Activated CD4-positive, alpha-beta memory T cell treated with anti-CD3 and anti-CD28 coated beads for 36 hours (primary cell): Measurements from ENCODE around the gene MAST3. TPM values are rescaled to one million over a fixed set of nuclear protein-coding genes. Genes with fewer than 3 reads are reported as not detected.

ENCODE experiments used
- CTCF ChIA-PET: fragments of 350-600 bp; sonication (Branson Sonifier 250); formaldehyde crosslinking; loops from one replicate; lab custom pipeline; 2021; ENCODE audit warnings: antibody characterized with exemption, inconsistent platforms; lab: Charles Lee
- POLR2A ChIA-PET: fragments of 350-600 bp; sonication (Branson Sonifier 250); formaldehyde crosslinking; loops from one replicate; lab custom pipeline; 2021; ENCODE audit warnings: antibody characterized with exemption; lab: Charles Lee
- DNase-seq: peaks from one replicate; pipeline ENCODE4 v3.0.0-alpha.2; 2020
- H3K27ac Mint-ChIP-seq: one replicate; pipeline ENCODE4 v1.8.0; 2021; ENCODE audit warnings: mixed read lengths
- H3K27me3 Mint-ChIP-seq: one replicate; pipeline ENCODE4 v1.8.0; 2021; ENCODE audit warnings: mixed read lengths
- H3K36me3 Mint-ChIP-seq: one replicate; pipeline ENCODE4 v1.8.0; 2021; ENCODE audit warnings: mixed read lengths
- H3K4me1 Mint-ChIP-seq: one replicate; pipeline ENCODE4 v1.8.0; 2021; ENCODE audit warnings: low read depth, mixed read lengths
- H3K4me3 Mint-ChIP-seq: one replicate; pipeline ENCODE4 v1.8.0; 2021; ENCODE audit warnings: mild to moderate bottlenecking, mixed read lengths
- H3K9me3 Mint-ChIP-seq: one replicate; pipeline ENCODE4 v1.8.0; 2021; ENCODE audit warnings: mixed read lengths
- intact Hi-C: fragments of 100-400 bp; cut with micrococcal nuclease; formaldehyde crosslinking; loops from one replicate; pipeline ENCODE4 v1.15.1; 2023
- total RNA-seq, 2 experiments: library from RNA; stranded (reverse); gene quantifications; one replicate each; pipeline ENCODE4 v1.2.3, GENCODE V29; 2021

MAST3 gene
- total RNA-seq, 2 experiments from 2014 or later, result 22.5 to 23.8 TPM

DNA sequence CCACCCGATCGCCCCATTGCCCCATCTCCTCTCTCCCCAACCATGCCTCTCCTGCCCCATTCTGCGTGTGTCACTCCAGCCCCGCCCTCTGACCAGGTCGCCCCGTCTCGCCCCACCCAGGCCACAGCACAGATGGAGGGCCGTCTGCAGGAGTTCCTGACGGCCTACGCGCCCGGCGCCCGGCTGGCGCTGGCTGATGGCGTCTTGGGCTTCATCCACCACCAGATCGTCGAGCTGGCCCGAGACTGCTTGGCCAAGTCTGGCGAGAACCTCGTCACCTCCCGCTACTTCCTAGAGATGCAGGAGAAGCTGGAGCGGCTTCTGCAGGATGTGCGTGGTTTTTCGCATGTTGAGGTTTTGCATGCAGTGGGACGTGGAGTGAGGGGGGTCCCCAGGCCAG, 26.2 kb downstream of the MAST3 start:
- ChIA-PET POLR2A (no interaction called here), CTCF (interaction anchor here (1.3 kb wide), 1 partner anchor 27 kb away, joined by 3 read pairs; no protein-coding TSS in a partner anchor)
- H3K36me3 Mint-ChIP-seq, result peaks cover 25% of the 10 kb centered on the region
- H3K27me3 Mint-ChIP-seq, result no peaks in the 10 kb centered on the region
- H3K4me1 Mint-ChIP-seq, result peaks cover 26% of the 10 kb centered on the region
- H3K9me3 Mint-ChIP-seq, result no peaks in the 10 kb centered on the region
- intact Hi-C loops, result no loop called here
- DNase-seq, result no peak
- H3K4me3 Mint-ChIP-seq, result no peak overlapping the region
- no peak overlapping the region for H3K27ac Mint-ChIP-seq

DNA sequence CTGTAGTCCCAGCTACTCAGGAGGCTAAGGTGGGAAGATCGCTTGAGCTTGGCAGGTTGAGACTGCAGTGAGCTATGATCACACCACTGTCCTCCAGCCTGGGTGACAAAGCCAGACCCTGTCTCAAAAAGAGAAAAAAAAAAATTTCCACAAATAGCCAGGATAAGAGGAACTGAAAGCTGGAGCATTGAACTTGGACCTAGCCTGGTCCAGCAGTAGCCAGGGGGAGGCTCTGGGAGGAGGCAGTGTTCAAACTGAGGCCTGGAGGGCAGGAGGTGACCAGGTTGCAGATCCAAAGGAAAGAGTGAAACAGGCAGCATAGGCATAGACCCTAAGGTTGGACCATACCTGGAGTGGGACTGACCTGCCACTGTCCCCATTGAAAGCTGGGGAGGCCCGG, 28.5 kb downstream of the MAST3 start:
- H3K36me3 Mint-ChIP-seq, result peaks cover 25% of the 10 kb centered on the region

DNA sequence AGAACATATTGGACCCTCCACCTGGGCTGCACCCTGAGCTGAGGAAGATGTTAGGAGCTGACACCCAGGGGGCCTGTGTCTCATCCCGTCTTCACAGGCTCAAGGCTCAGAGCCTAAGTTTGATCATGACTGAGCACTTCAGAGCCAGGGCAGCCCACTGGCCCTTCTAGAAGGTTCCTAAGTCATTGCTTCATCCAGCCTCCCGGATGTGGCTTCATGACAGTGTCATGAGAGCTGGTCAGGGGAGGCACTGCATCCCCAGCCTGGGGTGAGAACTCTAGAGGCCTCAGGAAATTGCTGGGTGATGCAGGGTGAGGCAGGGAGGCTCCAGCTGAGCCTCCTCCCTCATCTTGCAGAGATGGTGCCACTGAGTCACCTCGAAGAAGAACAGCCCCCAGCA, 30.5 kb downstream of the MAST3 start:
- intact Hi-C loops, result no loop called here
- peak; percentile 42 for DNase-seq
- ChIA-PET CTCF (interaction anchor here (0.7 kb wide), 1 partner anchor 9 kb away, joined by 4 read pairs; no protein-coding TSS in a partner anchor), POLR2A (interaction anchor here (1.2 kb wide), 1 partner anchor 24 kb away, joined by 4 read pairs; the partner anchor contains the start of gene PIK3R2)
- Mint-ChIP-seq H3K27me3 (no peaks in the 10 kb centered on the region), H3K4me1 (peaks cover 4% of the 10 kb centered on the region), H3K36me3 (peaks cover 27% of the 10 kb centered on the region), H3K4me3 (no peak overlapping the region), H3K9me3 (no peaks in the 10 kb centered on the region), H3K27ac (peak overlapping the region; percentile 49)

More for the DNA sequence above, 28.5 kb downstream of the MAST3 start:
- intact Hi-C loops, result no loop called here
- Mint-ChIP-seq H3K4me1 (peaks cover 4% of the 10 kb centered on the region), H3K4me3 (no peak overlapping the region), H3K27me3 (no peaks in the 10 kb centered on the region), H3K9me3 (no peaks in the 10 kb centered on the region), H3K27ac (no peak overlapping the region)
- POLR2A ChIA-PET, result interaction anchor here (0.7 kb wide), 1 partner anchor 18 kb away, joined by 4 read pairs; no protein-coding TSS in a partner anchor
- DNase-seq, result no peak
- CTCF ChIA-PET, result interaction anchor here (0.7 to 0.8 kb wide), 2 partner anchors 13 to 81 kb away, joined by 3 to 4 read pairs; no protein-coding TSS in a partner anchor

DNA sequence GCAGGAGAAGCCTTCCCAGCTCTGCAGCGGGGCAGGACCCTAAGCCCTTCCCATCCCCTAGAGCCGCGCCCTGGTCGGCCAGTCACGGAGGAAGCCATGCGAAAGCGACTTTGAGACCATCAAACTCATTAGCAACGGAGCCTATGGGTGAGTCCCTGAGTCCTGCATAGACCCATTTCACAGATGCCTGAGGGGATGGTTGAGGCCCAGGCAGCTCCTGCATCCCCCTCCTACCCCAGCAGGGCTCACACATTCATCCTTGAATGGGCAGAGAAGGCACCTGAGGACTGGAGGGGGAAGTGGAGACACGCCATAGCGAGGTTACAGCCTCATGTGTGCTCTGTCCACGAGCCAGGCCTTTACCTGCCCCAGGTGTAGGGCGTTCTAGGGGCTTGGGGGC, 31.2 kb downstream of the MAST3 start:
- Mint-ChIP-seq H3K36me3 (peaks cover 22% of the 10 kb centered on the region), H3K9me3 (no peaks in the 10 kb centered on the region), H3K4me3 (no peak overlapping the region), H3K27ac (no peak overlapping the region), H3K27me3 (no peaks in the 10 kb centered on the region), H3K4me1 (peaks cover 4% of the 10 kb centered on the region)
- ChIA-PET POLR2A (interaction anchor here (1.2 kb wide), 1 partner anchor 23 kb away, joined by 4 read pairs; the partner anchor contains the start of gene PIK3R2), CTCF (no interaction called here)
- no peak for DNase-seq
- intact Hi-C loops, result no loop called here

DNA sequence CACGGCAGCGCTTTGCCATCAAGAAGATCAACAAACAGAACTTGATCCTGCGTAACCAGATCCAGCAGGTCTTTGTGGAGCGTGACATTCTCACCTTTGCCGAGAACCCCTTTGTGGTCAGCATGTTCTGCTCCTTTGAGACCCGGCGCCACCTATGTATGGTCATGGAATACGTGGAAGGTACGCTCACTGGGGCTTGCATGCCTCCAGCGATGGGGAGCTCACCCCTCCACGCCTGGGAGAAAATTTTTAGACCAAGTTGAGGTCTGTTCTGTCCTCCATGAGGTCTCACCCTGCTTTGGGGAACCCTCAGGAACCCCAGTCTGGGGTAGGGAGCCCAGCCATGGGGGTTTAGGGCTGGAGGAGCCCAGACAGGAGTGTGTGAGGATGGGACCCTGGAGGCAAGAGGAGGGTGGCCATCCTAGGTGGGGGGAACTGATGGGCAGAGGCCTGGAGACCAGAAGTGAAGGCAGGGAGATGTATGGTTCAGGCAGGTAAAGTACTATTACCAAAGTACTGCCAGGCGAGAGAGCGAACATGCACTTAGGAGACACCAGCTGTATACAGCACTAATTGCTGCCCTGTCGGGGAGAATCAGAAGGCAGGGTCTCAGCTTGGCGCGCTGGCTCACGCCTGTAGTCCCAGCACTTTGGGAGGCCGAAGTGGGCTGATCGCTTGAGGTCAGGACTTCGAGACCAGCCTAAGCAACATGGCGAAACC, 33.1 kb downstream of the MAST3 start:
- H3K27ac Mint-ChIP-seq, result no peak overlapping the region
- POLR2A ChIA-PET, result no interaction called here
- intact Hi-C loops, result no loop called here
- no peaks in the 10 kb centered on the region for H3K27me3 Mint-ChIP-seq
- peaks cover 4% of the 10 kb centered on the region for H3K4me1 Mint-ChIP-seq
- no peak overlapping the region for H3K4me3 Mint-ChIP-seq
- H3K36me3 Mint-ChIP-seq, result peaks cover 19% of the 10 kb centered on the region
- no peak for DNase-seq
- CTCF ChIA-PET, result no interaction called here
- H3K9me3 Mint-ChIP-seq, result no peaks in the 10 kb centered on the region

DNA sequence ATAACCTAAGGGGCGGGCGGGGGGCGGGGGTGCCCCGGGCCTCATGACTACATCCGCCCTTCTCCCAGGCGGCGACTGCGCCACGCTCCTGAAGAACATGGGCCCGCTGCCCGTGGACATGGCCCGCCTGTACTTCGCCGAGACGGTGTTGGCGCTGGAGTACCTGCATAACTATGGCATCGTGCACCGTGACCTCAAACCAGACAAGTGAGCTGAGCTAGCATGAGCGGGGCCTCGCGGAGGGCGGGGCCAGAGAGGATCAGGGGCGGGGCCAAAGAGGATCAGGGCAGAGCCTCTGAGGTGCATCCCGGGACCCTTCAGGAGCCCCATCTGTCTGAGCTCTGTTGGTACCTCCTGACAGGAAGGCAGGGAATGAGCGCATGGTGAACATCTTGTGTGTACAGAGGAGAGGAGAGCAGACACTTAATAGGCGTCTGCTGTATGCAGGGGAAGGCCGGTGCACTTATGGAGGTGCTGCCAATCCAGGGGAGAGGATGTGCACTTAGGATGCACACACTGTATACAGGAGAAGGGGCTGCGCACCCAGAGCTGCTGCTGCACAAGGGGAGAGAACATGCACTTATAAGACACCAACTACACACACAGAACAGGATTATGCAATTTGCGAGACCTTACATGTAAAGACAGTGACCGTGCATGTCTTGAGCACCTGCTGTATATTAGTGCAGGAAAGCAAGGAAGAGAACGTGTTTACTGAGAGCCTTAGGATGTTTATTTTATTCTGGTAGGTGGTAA, 34.4 kb downstream of the MAST3 start:
- no peaks in the 10 kb centered on the region for H3K9me3 Mint-ChIP-seq
- CTCF ChIA-PET, result no interaction called here
- intact Hi-C loops, result no loop called here

DNA sequence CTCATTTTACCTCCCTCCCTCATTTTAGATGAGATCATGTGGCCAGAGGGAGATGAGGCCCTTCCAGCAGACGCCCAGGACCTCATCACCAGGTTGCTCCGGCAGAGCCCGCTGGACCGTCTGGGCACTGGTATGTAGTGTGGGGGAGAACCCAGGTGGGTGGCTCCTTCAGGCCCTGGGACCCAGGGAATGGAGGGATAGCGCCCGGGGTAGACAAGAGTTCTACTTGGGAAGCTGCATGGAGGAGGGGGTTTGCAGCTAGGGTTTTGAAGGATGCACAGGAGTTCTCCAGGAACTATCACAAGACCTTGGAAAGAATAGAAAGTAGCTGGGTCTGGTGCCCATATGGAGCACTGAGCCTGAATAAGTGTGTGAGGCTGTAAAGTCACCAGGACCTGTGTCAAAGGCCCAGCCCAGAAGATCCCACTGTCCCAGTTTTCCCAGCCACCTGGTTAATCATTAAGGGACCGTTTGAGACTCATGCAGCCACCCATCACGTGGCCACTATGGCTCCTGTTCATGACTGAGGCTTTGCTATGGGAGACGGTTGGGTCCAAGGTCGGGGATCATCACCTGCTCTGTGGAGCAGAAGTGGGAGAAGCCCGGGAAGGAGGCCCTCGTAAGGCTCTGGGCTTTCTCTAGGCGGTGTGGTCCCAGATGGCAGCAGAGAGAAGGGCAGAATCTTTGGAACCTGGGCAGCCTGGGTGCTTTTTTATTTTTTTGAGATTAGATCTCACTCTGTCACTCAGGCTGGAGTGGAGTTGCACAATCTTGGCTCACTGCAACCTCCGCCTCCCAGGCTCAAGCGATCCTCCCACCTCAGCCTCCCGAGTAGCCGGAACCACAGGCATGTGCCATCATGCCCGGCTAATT, 38.4 kb downstream of the MAST3 start:
- intact Hi-C loops, result no loop called here
- peaks cover 22% of the 10 kb centered on the region for H3K36me3 Mint-ChIP-seq
- ChIA-PET CTCF (interaction anchor here (1.0 kb wide), 1 partner anchor 16 kb away, joined by 3 read pairs; no protein-coding TSS in a partner anchor), POLR2A (no interaction called here)
- no peaks in the 10 kb centered on the region for H3K4me1 Mint-ChIP-seq
- DNase-seq, result no peak
- no peak overlapping the region for H3K27ac Mint-ChIP-seq
- H3K27me3 Mint-ChIP-seq, result no peaks in the 10 kb centered on the region
- H3K9me3 Mint-ChIP-seq, result no peaks in the 10 kb centered on the region
- H3K4me3 Mint-ChIP-seq, result no peak overlapping the region

More for the DNA sequence above, 34.4 kb downstream of the MAST3 start:
- no peaks in the 10 kb centered on the region for H3K27me3 Mint-ChIP-seq
- peaks cover 4% of the 10 kb centered on the region for H3K4me1 Mint-ChIP-seq
- no peak overlapping the region for H3K4me3 Mint-ChIP-seq
- DNase-seq, result peak; percentile 16
- POLR2A ChIA-PET, result no interaction called here
- H3K27ac Mint-ChIP-seq, result no peak overlapping the region
- peaks cover 17% of the 10 kb centered on the region for H3K36me3 Mint-ChIP-seq

DNA sequence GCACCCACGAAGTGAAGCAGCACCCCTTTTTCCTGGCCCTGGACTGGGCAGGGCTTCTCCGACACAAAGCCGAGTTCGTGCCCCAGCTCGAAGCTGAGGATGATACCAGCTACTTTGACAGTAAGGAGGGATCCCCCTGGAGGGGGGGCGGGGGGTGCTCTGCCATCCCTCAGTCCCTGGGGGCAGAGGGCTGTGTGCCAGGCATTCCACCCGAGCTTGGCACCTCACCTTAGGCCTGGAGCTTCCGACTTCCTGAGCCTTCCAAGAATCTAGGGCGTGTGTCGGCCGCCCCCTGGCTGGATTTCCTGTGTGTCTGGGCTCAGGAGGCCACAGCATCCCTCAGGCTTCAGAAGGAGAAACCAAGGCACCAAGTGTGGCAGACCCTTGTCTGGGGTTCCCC, 39.7 kb downstream of the MAST3 start:
- ChIA-PET CTCF (interaction anchor here (1.2 to 1.3 kb wide), 2 partner anchors 24 to 31 kb away, joined by 3 to 4 read pairs; no protein-coding TSS in a partner anchor), POLR2A (no interaction called here)
- no peak overlapping the region for H3K4me3 Mint-ChIP-seq
- H3K9me3 Mint-ChIP-seq, result no peaks in the 10 kb centered on the region
- H3K27me3 Mint-ChIP-seq, result no peaks in the 10 kb centered on the region
- no peaks in the 10 kb centered on the region for H3K4me1 Mint-ChIP-seq
- H3K27ac Mint-ChIP-seq, result no peak overlapping the region
- peaks cover 21% of the 10 kb centered on the region for H3K36me3 Mint-ChIP-seq
- intact Hi-C loops, result no loop called here
- no peak for DNase-seq

DNA sequence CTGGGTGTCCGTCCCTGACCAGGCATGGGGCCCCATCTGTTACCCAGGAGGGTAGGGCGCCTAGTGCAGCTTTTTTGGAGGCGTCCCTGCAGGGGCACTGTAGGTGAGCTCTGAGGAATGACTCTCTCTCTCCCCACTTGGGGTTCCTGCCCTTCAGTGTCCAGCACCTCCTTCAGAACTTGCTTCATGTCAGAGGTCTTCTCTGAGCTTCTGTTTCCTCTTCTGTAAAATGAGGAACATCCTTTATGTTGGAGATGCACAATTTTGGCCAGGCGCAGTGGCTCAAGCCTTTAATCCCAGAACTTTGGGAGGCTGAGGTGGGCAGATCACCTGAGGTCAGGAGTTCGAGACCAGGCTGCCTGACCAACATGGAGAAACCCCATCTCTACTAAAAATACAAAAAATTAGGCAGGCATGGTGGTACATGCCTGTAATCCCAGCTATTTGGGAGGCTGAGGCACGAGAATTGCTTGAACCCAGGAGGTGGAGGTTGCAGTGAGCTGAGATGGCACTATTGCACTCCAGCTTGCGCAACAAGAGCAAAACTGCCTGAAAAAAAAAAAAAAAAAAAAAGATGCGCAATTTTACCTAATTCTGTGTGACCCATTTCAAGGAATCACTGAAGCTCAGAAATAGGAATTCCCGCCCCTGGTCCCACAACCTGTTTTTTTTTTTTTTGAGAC, 40.2 kb downstream of the MAST3 start:
- H3K27me3 Mint-ChIP-seq, result no peaks in the 10 kb centered on the region
- H3K4me1 Mint-ChIP-seq, result no peaks in the 10 kb centered on the region
- intact Hi-C loops, result no loop called here
- ChIA-PET POLR2A (no interaction called here), CTCF (interaction anchor here (1.2 to 1.3 kb wide), 2 partner anchors 25 to 30 kb away, joined by 3 to 4 read pairs; no protein-coding TSS in a partner anchor)
- peaks cover 19% of the 10 kb centered on the region for H3K36me3 Mint-ChIP-seq
- DNase-seq, result no peak
- H3K4me3 Mint-ChIP-seq, result no peak overlapping the region
- no peak overlapping the region for H3K27ac Mint-ChIP-seq
- H3K9me3 Mint-ChIP-seq, result no peaks in the 10 kb centered on the region

DNA sequence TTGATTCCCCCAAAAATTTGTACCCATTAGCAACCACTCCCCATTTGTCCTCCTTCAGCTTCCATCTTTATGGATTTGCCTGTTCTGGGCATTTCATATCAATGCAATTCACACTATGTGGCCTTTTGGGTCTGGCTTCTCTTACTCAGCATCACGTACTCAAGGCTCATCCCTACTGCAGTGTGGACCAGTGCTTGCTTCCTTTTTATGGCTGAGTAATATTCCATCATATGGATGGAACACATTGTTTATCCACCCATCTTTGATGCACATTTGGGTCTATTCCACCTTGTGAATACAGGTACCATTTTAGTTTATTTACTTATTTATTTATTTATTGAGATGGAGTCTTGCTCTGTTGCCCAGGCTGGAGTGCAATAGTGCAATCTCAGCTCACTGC, 42.9 kb downstream of the MAST3 start:
- no peaks in the 10 kb centered on the region for H3K9me3 Mint-ChIP-seq
- H3K27ac Mint-ChIP-seq, result no peak overlapping the region
- intact Hi-C loops, result no loop called here
- ChIA-PET CTCF (interaction anchor here (1.2 to 1.7 kb wide), 2 partner anchors 12 to 28 kb away, joined by 4 to 6 read pairs; partner anchors contain the start of gene PIK3R2), POLR2A (no interaction called here)
- no peaks in the 10 kb centered on the region for H3K27me3 Mint-ChIP-seq
- peaks cover 22% of the 10 kb centered on the region for H3K36me3 Mint-ChIP-seq
- DNase-seq, result no peak
- H3K4me1 Mint-ChIP-seq, result no peaks in the 10 kb centered on the region
- no peak overlapping the region for H3K4me3 Mint-ChIP-seq

DNA sequence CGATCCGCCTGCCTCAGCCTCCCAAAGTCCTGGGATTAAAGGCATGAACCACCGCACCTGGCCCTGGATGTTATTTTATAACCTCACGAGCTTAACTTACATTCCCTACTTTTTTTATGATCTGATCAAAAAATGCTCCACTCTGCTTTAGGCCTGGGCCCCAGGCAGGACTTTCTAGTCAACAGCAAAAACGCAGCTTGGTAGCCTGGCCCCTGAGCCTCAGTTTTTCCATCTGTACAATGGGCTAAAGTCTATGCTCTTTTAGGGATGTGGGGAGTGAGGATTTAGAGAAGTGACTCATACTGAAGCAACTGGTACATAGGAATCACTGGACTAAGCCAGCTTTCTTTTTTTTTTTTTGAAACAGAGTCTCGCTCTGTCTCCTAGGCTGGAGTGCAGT, 43.5 kb downstream of the MAST3 start:
- H3K36me3 Mint-ChIP-seq, result peaks cover 24% of the 10 kb centered on the region
- no peaks in the 10 kb centered on the region for H3K4me1 Mint-ChIP-seq
- H3K27me3 Mint-ChIP-seq, result no peaks in the 10 kb centered on the region
- ChIA-PET POLR2A (no interaction called here), CTCF (interaction anchor here (0.8 to 1.8 kb wide), 3 partner anchors 11 to 28 kb away, joined by 5 to 6 read pairs (median 6); partner anchors contain the start of gene PIK3R2)
- no peak for DNase-seq
- no peak overlapping the region for H3K27ac Mint-ChIP-seq
- no peaks in the 10 kb centered on the region for H3K9me3 Mint-ChIP-seq
- intact Hi-C loops, result no loop called here
- H3K4me3 Mint-ChIP-seq, result no peak overlapping the region
